SK-N-SH (cell line): ENCODE measurements around the gene SSNA1. TPM values are rescaled to one million over a fixed set of nuclear protein-coding genes. Genes with fewer than 3 reads are reported as not detected.

Source experiments
- CTCF ChIA-PET: fragments of 300-600, 350-600 bp; formaldehyde crosslinking; extraction: SDS; loops from one replicate; lab custom pipeline; 2021; lab: Yijun Ruan, JAX
- POLR2A ChIA-PET: fragments of 350-600 bp; sonication (Branson Sonifier 250); formaldehyde crosslinking; extraction: SDS; loops from one replicate; lab custom pipeline; 2020; ENCODE audit warnings: antibody characterized with exemption, inconsistent platforms; lab: Yijun Ruan, JAX
- DNase-seq: peaks from one replicate; pipeline ENCODE4 v3.0.0; 2012
- H2AFZ ChIP-seq: fragments of 200-600 bp; sonication (generic); 2 replicates; pipeline ENCODE4 v1.8.1; 2016; ENCODE audit warnings: antibody characterized with exemption, mild to moderate bottlenecking, low read depth
- H3F3A ChIP-seq: fragments of 200-600 bp; sonication (generic); replicated peaks from 2 replicates; pipeline ENCODE3; 2016; ENCODE audit warnings: antibody characterized with exemption, mild to moderate bottlenecking; ENCODE audit not compliant: insufficient read depth
- H3K27ac ChIP-seq, 2 experiments: fragments of 200-500 bp in 1 of 2; fragments of 200-600 bp in 1 of 2; sonication (Bioruptor generic) in 1 of 2; sonication (generic), shearing (Covaris generic) in 1 of 2; 2 replicates each; pipeline versions ENCODE4 v1.5.1 to v1.6.1; 2014 to 2016; ENCODE audit warnings: low read depth in 2 of 2, inconsistent platforms in 1 of 2, low read length in 1 of 2, mild to moderate bottlenecking in 1 of 2, mixed read lengths in 1 of 2
- H3K27me3 ChIP-seq: fragments of 200-600 bp; sonication (generic), shearing (Covaris generic); 2 replicates; pipeline ENCODE4 v1.6.1; 2016; ENCODE audit warnings: mixed run types; ENCODE audit not compliant: insufficient read depth
- H3K36me3 ChIP-seq, 2 experiments: fragments of 200-500 bp in 1 of 2; fragments of 200-600 bp in 1 of 2; sonication (Bioruptor generic) in 1 of 2; sonication (generic) in 1 of 2; replicated peaks in 1 of 2; 2 replicates each; pipeline versions ENCODE3 to v1.5.1; 2014 to 2016; ENCODE audit warnings: low read length in 1 of 2, mild to moderate bottlenecking in 1 of 2; ENCODE audit not compliant: insufficient read depth in 2 of 2, control insufficient read depth in 1 of 2
- H3K4me1 ChIP-seq, 2 experiments: fragments of 200-500 bp in 1 of 2; fragments of 200-600 bp in 1 of 2; sonication (Bioruptor generic) in 1 of 2; sonication (generic), shearing (Covaris generic) in 1 of 2; 2 replicates each; pipeline versions ENCODE4 v1.5.1 to v1.6.1; 2014 to 2016; ENCODE audit warnings: low read depth in 1 of 2, low read length in 1 of 2, mixed run types in 1 of 2; ENCODE audit not compliant: insufficient read depth in 2 of 2, control insufficient read depth in 1 of 2
- H3K4me2 ChIP-seq: fragments of 200-600 bp; sonication (generic), shearing (Covaris generic); 2 replicates; pipeline ENCODE4 v1.6.1; 2017; ENCODE audit warnings: mixed run types
- H3K4me3 ChIP-seq, 2 experiments: fragments of 200-500 bp in 1 of 2; fragments of 200-600 bp in 1 of 2; sonication (Bioruptor generic) in 1 of 2; sonication (generic), shearing (Covaris generic) in 1 of 2; 2 replicates each; pipeline versions ENCODE4 v1.5.1 to v1.8.1; 2014 to 2016; ENCODE audit warnings: low read depth in 2 of 2, inconsistent platforms in 1 of 2, low read length in 1 of 2, mild to moderate bottlenecking in 1 of 2, mixed read lengths in 1 of 2, moderate library complexity in 1 of 2
- H3K79me2 ChIP-seq: fragments of 200-600 bp; sonication (generic); 2 replicates; pipeline ENCODE4 v1.8.1; 2017; ENCODE audit warnings: mild to moderate bottlenecking; ENCODE audit not compliant: insufficient read depth
- H3K9ac ChIP-seq: fragments of 200-600 bp; sonication (generic); 2 replicates; pipeline ENCODE4 v1.6.1; 2017; ENCODE audit warnings: mixed run types
- H3K9me2 ChIP-seq: fragments of 200-600 bp; sonication (generic); 2 replicates; pipeline ENCODE4 v1.6.1; 2017; ENCODE audit warnings: mixed run types
- H3K9me3 ChIP-seq: fragments of 200-600 bp; sonication (generic); 2 replicates; pipeline ENCODE4 v1.6.1; 2017; ENCODE audit warnings: mixed run types, mild to moderate bottlenecking, moderate library complexity
- H4K20me1 ChIP-seq: fragments of 200-600 bp; sonication (generic); 2 replicates; pipeline ENCODE4 v1.6.1; 2017; ENCODE audit warnings: mild to moderate bottlenecking, mixed run types; ENCODE audit not compliant: insufficient read depth
- CHD2 ChIP-seq: fragments of 150-350 bp; IDR thresholded peaks from 2 replicates; pipeline ENCODE4 v1.6.1; 2018; ENCODE audit warnings: low read length; ENCODE audit not compliant: partially characterized antibody
- ELF1 ChIP-seq: IDR thresholded peaks from 2 replicates; pipeline ENCODE4 v1.4.0; 2012
- EZH2phosphoT487 ChIP-seq: fragments of 200-600 bp; sonication (generic); IDR thresholded peaks from 2 replicates; pipeline ENCODE4 v1.6.1; 2017; ENCODE audit warnings: low read depth, mixed run types, mild to moderate bottlenecking, antibody characterized with exemption, moderate library complexity, borderline replicate concordance
- FOSL2 ChIP-seq: IDR thresholded peaks from 2 replicates; pipeline ENCODE4 v1.4.0; 2012; ENCODE audit warnings: low read depth, mild to moderate bottlenecking, moderate library complexity, borderline replicate concordance
- FOXJ3 ChIP-seq: sonication (generic); formaldehyde crosslinking; IDR thresholded peaks from 2 replicates; pipeline ENCODE4 v1.5.1; 2020; ENCODE audit warnings: mild to moderate bottlenecking, missing genetic modification reagents
- JUND ChIP-seq: IDR thresholded peaks from 2 replicates; pipeline ENCODE4 v1.4.0; 2012
- MXI1 ChIP-seq: IDR thresholded peaks from 2 replicates; pipeline ENCODE4 v1.6.1; 2012; ENCODE audit warnings: mild to moderate bottlenecking, low read depth, low read length, improper control_type of control experiment
- NFIC ChIP-seq: IDR thresholded peaks from 2 replicates; pipeline ENCODE4 v1.4.0; 2012; ENCODE audit warnings: borderline replicate concordance
- POLR2AphosphoS5 ChIP-seq: IDR thresholded peaks from 2 replicates; pipeline ENCODE4 v1.6.1; 2012; ENCODE audit warnings: low read depth, low read length
- SIN3A ChIP-seq: IDR thresholded peaks from 2 replicates; pipeline ENCODE4 v1.6.1; 2012; ENCODE audit warnings: low read depth, mild to moderate bottlenecking, low read length, moderate library complexity, borderline replicate concordance
- SMC3 ChIP-seq: IDR thresholded peaks from 2 replicates; pipeline ENCODE4 v1.6.1; 2012; ENCODE audit warnings: low read depth, low read length, improper control_type of control experiment
- TCF12 ChIP-seq: IDR thresholded peaks from 2 replicates; pipeline ENCODE4 v1.4.0; 2012
- WGBS: methylation state at CpG from one replicate; pipeline ENCODE4 v1.1.6; 2017; ENCODE audit warnings: low lambda C conversion rate; 5-methylcytosine and 5-hydroxymethylcytosine counted together
- polyA plus RNA-seq, 3 experiments: library from polyadenylated mRNA; depleted of rRNA; stranded (reverse); fragments of >200 nt; gene quantifications; 2 replicates each; pipeline ENCODE4 v1.2.3, GENCODE V29; 2012
- TF ChIP-seq, protein P1 (sequence below): IDR thresholded peaks from 2 replicates; pipeline ENCODE4 v1.6.1; 2012; ENCODE audit warnings: mild to moderate bottlenecking, low read depth, low read length, moderate library complexity
- TF ChIP-seq, protein P2 (sequence below): IDR thresholded peaks from 2 replicates; pipeline ENCODE4 v1.4.0; 2012; ENCODE audit warnings: low read depth, borderline replicate concordance
- TF ChIP-seq, protein P3 (sequence below): IDR thresholded peaks from 2 replicates; pipeline ENCODE4; 2012

Gene SSNA1
- polyA plus RNA-seq, 1 of the 3 experiments (the other 2 are of a cell fraction): 124 TPM

DNA sequence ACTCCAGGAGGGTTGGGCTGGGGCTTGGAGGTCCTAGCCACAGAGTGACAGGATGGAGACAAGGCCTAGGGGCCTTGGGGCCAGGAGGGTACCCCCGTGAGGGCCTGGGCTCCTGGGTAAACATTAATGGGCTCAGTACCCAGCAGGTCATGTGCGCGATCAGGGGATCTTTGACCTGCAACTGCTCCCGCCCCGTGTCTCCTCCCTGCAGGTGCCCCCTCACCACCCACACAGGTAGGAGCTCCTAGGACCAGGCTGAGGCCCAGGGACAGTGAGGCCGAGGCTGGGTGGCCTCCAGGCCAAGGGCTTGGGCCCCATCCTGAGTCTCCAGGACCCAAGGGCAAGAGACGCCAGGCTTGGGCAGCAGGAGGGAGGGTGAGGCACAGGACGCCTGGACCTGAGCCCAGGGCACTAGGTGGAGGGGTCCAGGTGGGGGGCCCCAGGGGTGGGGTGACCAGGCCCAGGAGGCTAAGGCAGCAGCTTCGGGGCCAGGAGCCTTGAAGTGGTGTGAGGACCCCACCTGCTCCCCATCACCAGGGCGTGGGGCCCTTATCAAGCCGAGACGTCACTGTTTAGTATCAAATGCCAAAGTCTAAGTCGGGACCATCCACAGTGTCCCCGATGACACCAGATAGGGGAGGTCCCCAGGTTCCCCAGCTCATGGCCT is 42.4 kb downstream of the SSNA1 start, which contains the start of gene SLC34A3:
Gene SLC34A3 (plus strand): TSS at position 197 of the 667 bp plus-strand sequence. CDS start 802 bp downstream, outside the sequence.
- no peaks in the 10 kb centered on the region for H3K9me2 ChIP-seq
- no peaks in the 10 kb centered on the region for H3K79me2 ChIP-seq
- H3F3A ChIP-seq: peaks cover 15% of the 10 kb centered on the region
- no peaks in the 10 kb centered on the region for H4K20me1 ChIP-seq
- 67% methylated on average over 1 of the region's 14 CpGs for WGBS
- H2AFZ ChIP-seq: no peak within 1 kb of the TSS
- H3K9ac ChIP-seq: no peak within 1 kb of the TSS
- H3K4me3 ChIP-seq: no peak within 1 kb of the TSS
- no peak for TF ChIP-seq SMC3
- TF ChIP-seq TCF12: no peak
- no peak for TF ChIP-seq JUND
- no peak for TF ChIP-seq SIN3A
- no peak for TF ChIP-seq CHD2
- TF ChIP-seq, protein P1, sequence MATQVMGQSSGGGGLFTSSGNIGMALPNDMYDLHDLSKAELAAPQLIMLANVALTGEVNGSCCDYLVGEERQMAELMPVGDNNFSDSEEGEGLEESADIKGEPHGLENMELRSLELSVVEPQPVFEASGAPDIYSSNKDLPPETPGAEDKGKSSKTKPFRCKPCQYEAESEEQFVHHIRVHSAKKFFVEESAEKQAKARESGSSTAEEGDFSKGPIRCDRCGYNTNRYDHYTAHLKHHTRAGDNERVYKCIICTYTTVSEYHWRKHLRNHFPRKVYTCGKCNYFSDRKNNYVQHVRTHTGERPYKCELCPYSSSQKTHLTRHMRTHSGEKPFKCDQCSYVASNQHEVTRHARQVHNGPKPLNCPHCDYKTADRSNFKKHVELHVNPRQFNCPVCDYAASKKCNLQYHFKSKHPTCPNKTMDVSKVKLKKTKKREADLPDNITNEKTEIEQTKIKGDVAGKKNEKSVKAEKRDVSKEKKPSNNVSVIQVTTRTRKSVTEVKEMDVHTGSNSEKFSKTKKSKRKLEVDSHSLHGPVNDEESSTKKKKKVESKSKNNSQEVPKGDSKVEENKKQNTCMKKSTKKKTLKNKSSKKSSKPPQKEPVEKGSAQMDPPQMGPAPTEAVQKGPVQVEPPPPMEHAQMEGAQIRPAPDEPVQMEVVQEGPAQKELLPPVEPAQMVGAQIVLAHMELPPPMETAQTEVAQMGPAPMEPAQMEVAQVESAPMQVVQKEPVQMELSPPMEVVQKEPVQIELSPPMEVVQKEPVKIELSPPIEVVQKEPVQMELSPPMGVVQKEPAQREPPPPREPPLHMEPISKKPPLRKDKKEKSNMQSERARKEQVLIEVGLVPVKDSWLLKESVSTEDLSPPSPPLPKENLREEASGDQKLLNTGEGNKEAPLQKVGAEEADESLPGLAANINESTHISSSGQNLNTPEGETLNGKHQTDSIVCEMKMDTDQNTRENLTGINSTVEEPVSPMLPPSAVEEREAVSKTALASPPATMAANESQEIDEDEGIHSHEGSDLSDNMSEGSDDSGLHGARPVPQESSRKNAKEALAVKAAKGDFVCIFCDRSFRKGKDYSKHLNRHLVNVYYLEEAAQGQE: no peak
- no peak for TF ChIP-seq FOSL2
- TF ChIP-seq, protein P2, sequence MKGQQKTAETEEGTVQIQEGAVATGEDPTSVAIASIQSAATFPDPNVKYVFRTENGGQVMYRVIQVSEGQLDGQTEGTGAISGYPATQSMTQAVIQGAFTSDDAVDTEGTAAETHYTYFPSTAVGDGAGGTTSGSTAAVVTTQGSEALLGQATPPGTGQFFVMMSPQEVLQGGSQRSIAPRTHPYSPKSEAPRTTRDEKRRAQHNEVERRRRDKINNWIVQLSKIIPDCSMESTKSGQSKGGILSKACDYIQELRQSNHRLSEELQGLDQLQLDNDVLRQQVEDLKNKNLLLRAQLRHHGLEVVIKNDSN: no peak
- TF ChIP-seq, protein P3, sequence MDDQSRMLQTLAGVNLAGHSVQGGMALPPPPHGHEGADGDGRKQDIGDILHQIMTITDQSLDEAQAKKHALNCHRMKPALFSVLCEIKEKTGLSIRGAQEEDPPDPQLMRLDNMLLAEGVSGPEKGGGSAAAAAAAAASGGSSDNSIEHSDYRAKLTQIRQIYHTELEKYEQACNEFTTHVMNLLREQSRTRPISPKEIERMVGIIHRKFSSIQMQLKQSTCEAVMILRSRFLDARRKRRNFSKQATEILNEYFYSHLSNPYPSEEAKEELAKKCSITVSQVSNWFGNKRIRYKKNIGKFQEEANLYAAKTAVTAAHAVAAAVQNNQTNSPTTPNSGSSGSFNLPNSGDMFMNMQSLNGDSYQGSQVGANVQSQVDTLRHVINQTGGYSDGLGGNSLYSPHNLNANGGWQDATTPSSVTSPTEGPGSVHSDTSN: no peak
- no peak for TF ChIP-seq POLR2AphosphoS5
- TF ChIP-seq FOXJ3: no peak
- no peak for TF ChIP-seq NFIC
- TF ChIP-seq MXI1: no peak
- TF ChIP-seq ELF1: no peak
- TF ChIP-seq EZH2phosphoT487: no peak
- H3K27me3 ChIP-seq: no peaks in the 10 kb centered on the region
- no peaks in the 10 kb centered on the region for H3K36me3 ChIP-seq
- no peak for DNase-seq
- POLR2A ChIA-PET: no interaction called here
- H3K4me2 ChIP-seq: no peak within 1 kb of the TSS
- H3K4me1 ChIP-seq: peaks cover 0 to 35% of the 10 kb centered on the region in 2 experiments; a peak in 1 of 4 replicates
- CTCF ChIA-PET: interaction anchor here (1.1 to 1.5 kb wide), 2 partner anchors 164 to 196 kb away, joined by 3 to 5 read pairs; no protein-coding TSS in a partner anchor
- H3K27ac ChIP-seq: no peak within 1 kb of the TSS; a peak in 1 of 4 replicates
- no peaks in the 10 kb centered on the region for H3K9me3 ChIP-seq
